NCI-H526 treated with DMSO at 0.1 percent for 48 hours (cell line): ENCODE measurements around the gene BRI3BP.
"Not testable (repeated sequence)": the region's sequence is repeated elsewhere in the genome, so short reads cannot be mapped to it uniquely, and the experiment has no call there.

Source experiments
- DNase-seq: peaks from one replicate; lab custom pipeline; 2025; lab: John Stamatoyannopoulos, UW

Gene BRI3BP

GRCh38 chr12:124972211-124972610 lies 21.2 kb upstream of the BRI3BP start:
- DNase-seq = no peak

DNA sequence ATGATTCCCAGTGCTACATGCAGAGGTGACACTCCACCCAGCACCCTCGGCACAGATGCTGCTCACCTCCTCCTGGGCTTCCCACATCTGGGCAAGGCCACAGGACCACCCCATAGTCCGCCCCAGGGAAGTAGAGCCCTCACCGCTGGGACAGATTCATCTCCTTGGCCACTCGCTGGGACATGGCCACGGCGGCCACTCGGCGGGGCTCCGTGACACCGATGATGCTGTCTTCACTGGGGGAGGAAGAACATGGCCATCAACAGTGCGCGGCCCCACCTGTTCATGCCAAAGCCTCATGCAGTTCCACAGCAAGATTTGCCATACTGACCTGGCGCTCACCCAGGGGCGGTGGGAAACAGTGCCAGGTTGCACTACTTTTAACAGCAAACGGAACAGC lies 18.2 kb upstream of the BRI3BP start:
- no peak for DNase-seq

- DNase-seq = no peak
These were observed 16.4 kb upstream of the BRI3BP start for GRCh38 chr12:124976999-124977398.

GRCh38 chr12:124979568-124979967 lies 13.9 kb upstream of the BRI3BP start:
- DNase-seq = no peak

- DNase-seq = no peak
These were observed 13.2 kb upstream of the BRI3BP start for GRCh38 chr12:124980098-124980892.

GRCh38 chr12:124986876-124987275 lies 6.6 kb upstream of the BRI3BP start:
- DNase-seq = not testable (repeated sequence)

GRCh38 chr12:124992874-124993625 lies 395 bp upstream of the BRI3BP start:
- peak; percentile 84 for DNase-seq

DNA sequence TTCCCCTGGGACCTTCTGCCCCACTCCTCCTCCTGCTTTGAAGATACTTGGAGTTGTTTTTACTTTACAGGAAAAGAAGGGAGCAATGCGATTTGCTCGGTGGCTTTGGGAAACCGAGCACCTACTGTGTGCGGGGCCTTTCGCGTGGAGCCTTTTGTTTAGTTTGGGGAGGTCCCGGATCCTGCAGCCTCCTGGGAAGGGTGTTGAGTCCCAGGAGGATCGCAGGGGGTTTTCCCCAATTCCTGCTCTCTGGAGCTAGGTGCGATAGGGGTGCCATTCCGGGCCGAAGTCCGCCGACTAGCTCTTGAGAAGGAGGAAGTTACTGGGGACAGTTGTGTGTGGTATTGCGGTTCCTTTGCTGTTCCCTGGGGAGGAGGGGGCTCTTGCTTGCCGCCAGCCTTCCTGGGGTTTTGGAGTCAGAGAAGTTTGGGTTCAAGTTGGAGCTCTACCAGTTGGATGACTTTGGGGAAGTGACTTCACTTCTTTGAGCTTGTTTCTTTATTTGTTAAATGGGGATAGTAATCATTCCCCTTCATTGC lies 1.1 kb downstream of the BRI3BP start:
- DNase-seq = no peak

- DNase-seq = no peak
These were observed 1.9 kb downstream of the BRI3BP start for GRCh38 chr12:124995200-124995961.

DNA sequence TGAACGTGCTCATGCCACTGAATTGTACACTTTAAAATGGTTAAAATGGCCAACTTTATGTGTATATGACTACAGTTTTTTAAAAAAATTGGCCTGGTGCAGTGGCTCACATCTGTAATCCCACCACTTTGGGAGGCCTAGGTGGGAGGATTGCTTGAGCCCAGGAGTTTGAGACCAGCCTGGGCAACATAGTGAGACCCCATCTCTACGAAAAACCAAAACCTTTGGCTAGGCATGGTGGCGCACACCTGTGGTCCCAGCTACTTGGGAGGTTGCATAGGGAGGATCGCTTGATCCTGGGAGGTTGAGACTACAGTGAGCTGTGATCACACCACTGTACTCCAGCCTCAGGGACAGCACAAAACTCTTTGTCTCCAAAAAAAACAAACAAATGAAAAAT lies 5.3 kb downstream of the BRI3BP start:
- DNase-seq = no peak

DNA sequence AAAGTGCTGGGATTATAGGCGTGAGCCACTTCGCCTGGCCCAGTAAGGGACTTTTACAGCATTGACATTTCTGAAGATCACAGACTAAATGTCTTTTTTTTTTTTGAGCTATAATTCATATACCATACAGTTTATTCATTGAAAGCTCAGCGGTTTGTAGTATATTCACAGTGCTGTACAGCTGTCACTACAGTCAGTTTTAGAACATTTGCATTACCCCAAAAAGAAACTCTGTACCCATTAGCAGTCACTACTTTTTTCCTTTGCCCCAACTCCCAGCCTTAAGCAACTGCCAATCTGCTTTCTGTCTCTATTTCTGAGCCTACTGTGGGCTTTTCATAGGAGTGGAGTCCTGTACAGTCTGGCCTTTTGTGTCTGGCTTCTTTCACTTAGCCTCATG lies 8.2 kb downstream of the BRI3BP start:
- DNase-seq = no peak

- DNase-seq = no peak
These were observed 9.6 kb downstream of the BRI3BP start for GRCh38 chr12:125003021-125003420.

DNA sequence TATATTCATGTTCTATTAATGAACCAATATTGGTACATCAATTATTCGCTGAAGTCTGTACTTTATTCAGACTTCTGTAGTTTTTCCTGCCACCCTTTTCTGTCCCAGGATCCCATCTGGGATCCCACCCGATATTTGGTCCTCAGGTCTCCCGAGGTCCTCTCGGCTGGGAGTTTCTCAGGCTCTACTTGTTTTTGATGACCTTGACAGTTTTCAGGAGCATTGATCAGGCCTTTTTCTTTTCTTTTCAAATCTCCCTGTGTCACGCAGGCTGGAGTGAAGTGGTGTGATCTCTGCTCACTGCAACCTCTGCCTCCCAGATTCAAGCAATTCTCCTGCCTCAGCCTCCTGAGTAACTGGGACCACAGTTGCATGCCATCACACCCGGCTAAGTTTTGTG lies 11.2 kb downstream of the BRI3BP start:
- DNase-seq = no peak

- DNase-seq = no peak
These were observed 12.2 kb downstream of the BRI3BP start for GRCh38 chr12:125005652-125006051.

- DNase-seq = no peak
These were observed 12.9 kb downstream of the BRI3BP start for GRCh38 chr12:125006365-125006764.

DNA sequence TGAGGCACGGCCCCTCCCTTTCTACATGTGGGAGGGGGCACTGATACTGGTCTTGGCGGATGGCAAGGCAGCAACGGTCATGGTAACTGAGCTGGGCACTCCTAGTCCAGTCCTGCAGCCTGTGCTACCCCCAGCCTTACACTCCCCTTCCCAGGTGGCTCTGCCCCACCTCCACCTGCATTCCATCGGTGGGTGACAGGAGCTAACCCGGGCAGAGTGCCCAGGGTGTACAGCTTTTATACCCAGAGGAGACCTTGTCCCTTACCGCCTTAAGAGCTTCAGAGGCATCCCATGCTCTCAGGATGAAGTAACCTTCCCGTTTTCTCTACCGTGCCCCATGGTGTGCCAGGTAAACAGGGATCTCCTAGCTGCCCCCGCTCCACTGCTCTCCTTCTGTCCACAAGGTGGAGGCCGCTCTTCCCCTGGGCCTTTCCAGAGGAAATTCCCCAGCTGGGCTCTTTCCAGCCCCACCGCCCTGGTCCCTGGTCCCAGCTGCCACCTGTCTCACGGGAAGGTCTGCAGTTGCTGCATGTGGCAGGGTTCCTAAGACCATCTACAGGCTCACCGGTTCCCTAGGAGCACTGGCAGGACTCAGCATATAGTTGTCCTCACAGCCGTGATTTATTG lies 20.5 kb downstream of the BRI3BP start:
- no peak for DNase-seq

DNA sequence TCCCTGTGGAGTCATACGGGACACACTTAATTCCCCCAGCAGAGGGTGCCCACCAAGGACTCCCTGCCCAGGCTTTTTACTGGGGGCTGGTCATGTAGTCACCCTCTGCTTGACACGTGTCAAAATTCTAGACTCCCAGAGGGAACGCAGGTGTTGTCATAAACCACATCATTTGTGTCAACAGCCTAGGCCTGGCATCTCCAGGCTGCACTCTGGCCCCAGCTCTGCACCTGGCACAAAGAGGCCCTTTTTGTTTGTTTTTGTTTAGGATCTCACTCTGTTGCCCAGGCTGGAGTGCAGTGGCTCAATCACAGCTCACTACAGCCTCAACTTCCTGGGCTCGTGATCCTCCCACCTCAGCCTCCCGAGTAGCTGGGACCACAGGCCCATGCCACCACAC lies 21.1 kb downstream of the BRI3BP start:
- DNase-seq = no peak

DNA sequence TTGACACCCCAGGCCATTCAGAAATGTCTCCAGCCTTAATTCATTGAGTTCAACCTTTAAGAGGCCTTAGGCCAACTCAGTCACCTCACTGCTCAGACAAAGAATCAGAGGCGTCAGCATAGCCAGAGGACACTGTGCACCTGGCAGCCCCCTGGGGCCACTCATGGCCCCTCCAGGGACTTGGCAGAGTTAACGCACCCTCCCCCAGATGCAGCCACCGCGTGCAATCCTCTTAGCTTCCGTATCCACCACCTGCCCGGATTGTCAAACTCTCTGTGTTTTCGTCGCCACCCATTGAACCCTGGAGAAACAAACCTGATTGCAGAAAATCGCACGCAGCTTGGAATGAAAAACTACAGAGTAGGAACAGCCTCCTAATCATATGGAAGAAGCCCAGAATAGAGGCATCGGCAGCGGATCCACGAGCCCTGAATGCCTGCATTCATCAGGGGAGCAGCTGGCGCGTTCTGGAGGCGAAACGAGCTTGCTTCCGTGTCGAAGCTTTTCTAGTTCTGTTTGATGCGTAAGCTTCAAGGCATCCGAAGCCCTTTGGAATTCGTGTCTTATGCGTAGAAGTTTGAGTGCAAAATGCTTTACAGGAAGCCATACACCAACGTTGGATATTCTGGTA lies 22.4 kb downstream of the BRI3BP start:
- no peak for DNase-seq

DNA sequence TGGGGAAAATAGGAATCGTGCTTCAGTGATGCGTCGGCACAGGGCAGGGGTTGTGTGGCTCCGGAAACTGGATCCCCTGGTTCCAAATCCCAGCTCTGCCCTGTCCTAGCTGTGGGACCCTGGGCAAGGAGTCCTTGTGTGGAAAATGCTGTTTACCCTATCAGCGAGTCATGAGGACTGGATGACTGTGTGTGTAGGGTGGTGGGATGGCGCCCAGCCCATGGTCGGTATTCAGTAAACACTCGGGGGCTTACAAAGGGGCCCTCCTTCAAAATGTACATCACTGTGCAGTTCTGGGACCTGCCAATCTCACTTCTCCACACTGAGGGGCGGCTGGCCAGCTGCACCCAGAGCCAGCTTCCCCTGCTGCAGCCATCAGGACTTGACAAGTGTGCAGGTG lies 24.4 kb downstream of the BRI3BP start:
- no peak for DNase-seq

DNA sequence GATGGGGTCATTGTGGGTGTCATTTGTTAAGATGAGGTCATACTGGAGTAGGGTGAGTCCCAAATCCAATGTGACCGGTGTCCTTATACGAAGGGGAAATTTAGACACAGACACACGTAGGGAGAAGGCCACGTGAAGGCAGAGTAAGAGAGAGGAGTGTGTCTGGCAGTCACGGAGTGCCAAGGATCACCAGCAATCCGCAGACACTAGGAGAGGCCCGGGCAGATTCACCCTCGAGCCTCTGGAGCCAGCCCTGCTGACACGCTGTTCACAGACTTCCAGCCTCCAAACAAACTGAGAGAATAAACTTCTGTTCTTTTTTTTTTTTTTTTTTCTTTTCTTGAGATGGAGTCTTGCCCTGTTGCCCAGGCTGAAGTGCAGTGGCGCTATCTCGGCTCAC lies 24.9 kb downstream of the BRI3BP start:
- no peak for DNase-seq

- no peak for DNase-seq
These were observed 27.7 kb downstream of the BRI3BP start for GRCh38 chr12:125021096-125021495.

- no peak for DNase-seq
These were observed 28.3 kb downstream of the BRI3BP start for GRCh38 chr12:125021771-125022170.
